ENCODE measurements around the gene SUPT4H1.

Gene SUPT4H1

DNA sequence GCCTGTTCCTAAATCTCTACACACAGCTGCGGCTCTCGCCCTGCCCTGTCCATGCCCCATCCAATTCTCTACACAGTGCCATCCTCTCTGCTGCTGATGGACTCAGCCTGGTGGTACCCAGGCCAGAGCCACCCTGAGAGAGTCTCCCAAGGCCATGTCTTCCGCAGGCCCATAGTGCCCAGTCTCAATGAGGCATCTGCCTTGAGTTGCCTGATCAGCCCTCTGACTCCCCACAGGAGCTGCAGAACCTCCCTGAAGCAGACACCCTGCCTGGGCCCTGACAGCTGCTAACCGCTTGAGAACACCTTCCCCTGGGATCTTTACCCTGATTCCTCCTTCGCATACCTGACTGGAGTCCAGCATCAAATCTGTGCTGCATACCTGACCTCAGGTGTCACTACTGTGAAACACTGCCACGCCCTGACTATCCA is 36.7 kb downstream of the SUPT4H1 start:
- in situ Hi-C loops (cut with MboI; ENCODE audit: low pct_unique_long_range_greater_than_20kb, low sequenced_read_pairs, unreplicated experiment) = no loop called here

DNA sequence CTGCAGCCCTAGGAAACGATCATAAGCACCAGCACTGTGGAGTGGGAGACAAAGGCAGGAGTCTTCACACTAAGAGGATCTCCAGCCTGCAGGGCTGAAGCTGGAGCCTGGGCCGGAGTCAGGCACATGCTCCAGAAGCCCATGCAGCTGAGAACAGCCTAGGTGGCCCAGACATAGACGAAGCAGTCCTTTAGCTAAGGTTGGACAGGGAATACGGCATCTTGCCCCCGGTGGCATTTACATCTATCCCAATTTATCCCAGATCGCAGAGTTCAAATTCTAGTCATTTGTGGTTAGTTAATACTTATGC is 37.3 kb downstream of the SUPT4H1 start:
- DNase-seq (ENCODE audit: low spot score) = no peak
- TF ChIP-seq, protein P1, sequence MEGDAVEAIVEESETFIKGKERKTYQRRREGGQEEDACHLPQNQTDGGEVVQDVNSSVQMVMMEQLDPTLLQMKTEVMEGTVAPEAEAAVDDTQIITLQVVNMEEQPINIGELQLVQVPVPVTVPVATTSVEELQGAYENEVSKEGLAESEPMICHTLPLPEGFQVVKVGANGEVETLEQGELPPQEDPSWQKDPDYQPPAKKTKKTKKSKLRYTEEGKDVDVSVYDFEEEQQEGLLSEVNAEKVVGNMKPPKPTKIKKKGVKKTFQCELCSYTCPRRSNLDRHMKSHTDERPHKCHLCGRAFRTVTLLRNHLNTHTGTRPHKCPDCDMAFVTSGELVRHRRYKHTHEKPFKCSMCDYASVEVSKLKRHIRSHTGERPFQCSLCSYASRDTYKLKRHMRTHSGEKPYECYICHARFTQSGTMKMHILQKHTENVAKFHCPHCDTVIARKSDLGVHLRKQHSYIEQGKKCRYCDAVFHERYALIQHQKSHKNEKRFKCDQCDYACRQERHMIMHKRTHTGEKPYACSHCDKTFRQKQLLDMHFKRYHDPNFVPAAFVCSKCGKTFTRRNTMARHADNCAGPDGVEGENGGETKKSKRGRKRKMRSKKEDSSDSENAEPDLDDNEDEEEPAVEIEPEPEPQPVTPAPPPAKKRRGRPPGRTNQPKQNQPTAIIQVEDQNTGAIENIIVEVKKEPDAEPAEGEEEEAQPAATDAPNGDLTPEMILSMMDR (IDR thresholded peaks at IDR 0.05; ENCODE audit: extremely low read depth, insufficient read depth, missing control alignments) = no peak
- in situ Hi-C loops (cut with MboI; ENCODE audit: low pct_unique_long_range_greater_than_20kb, low sequenced_read_pairs, unreplicated experiment) = no loop called here

More for the DNA sequence above, 36.7 kb downstream of the SUPT4H1 start:
- DNase-seq (ENCODE audit: low spot score) = no peak
- TF ChIP-seq, protein P1 (IDR thresholded peaks at IDR 0.05; ENCODE audit: extremely low read depth, insufficient read depth, missing control alignments) = no peak

DNA sequence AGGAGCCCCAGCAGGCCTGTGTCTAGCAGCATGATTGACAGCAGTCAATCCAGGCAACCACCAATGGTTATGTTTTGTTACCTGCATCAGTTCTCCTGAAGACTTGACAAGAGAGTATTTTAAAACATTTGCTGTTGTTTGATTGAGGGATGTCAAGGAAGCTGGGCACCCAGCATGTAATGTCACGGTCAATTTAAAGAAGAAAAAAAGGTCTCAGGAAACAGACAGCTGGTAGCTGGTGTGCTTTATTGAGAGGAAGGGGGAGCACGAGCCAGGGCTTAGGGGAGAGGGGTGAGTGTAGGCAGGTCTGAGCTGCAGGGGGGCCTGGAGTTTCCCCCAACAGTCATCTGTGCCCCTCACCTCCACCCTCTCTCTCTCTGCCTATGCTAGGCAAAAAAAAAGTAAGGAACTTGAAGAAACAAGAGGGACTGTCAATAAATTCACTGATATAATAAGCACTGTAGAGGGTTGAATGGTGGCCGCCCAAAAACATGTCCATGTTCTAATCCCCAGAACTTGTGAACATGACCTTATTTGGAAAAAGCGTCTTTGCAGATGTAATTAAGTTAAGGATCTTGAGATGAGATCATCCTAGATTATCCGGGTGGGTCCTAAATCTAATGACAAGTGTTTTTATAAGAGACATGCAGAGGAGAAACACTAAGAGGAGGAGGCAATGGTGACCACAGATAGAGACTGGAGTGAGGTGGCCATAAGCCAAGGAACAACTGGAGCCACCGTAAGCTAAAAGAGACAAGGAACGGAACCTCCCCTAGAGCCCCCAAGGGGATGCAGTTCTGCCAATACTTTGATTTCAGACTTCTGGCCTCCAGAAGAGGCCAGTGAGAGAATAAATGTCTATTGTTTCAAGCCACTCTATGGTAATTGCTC is 37.9 kb downstream of the SUPT4H1 start:
- TF ChIP-seq, protein P1 (IDR thresholded peaks at IDR 0.05; ENCODE audit: extremely low read depth, insufficient read depth, missing control alignments) = no peak
- in situ Hi-C loops (cut with MboI; ENCODE audit: low pct_unique_long_range_greater_than_20kb, low sequenced_read_pairs, unreplicated experiment) = no loop called here
- no peak for DNase-seq (ENCODE audit: low spot score)

DNA sequence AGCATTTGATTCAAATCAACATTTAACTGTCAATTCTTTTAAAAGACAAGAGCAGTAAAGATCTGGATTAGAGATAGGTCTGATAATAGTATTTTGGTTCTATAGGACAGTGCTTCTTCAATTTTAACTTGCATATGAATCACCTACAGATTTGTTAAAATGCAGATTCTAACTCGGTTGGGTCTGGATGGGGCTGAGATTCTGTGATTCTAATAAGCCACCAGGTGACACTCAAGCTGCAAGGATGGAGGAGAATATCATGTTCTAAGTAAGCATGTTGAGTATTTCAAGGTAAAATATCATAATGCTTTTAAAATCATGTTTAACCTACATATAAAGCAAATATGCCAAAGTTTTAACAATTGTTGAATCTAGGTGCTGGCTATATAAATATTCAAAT is 39.2 kb downstream of the SUPT4H1 start:
- in situ Hi-C loops (cut with MboI; ENCODE audit: low pct_unique_long_range_greater_than_20kb, low sequenced_read_pairs, unreplicated experiment) = no loop called here
- TF ChIP-seq, protein P1 (IDR thresholded peaks at IDR 0.05; ENCODE audit: extremely low read depth, insufficient read depth, missing control alignments) = no peak

DNA sequence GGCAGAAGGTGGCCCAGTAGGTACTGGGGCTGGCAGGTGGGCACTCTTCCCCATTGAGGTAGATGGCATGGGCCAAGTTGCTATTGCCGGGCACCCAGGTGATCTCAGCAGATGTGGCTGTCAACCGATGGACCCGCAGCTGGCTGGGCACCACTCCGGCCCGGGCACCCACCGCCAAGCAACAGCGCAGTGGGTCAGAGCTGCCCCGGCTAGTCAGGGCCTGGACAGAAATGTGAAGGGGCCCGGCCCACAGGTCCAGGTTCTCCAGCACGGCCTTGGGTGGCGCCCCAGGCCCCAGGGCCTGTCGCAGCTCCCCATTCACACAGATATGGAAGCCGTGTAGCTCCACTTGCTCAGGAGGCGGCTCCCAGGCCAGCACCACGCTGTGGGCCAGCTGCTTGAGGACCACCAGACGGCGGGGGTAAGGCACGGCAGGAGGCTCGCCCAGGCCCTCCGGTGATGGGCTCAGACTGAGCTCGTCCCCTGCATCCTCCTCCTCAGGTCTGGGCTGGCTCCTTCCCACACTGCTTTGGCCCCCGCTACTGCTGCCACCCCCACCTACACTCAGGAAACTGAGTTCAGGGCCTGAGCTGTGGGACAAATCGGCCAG is 39.9 kb downstream of the SUPT4H1 start:
- no peak for DNase-seq (ENCODE audit: low spot score)
- TF ChIP-seq, protein P1 (IDR thresholded peaks at IDR 0.05; ENCODE audit: extremely low read depth, insufficient read depth, missing control alignments) = no peak
- in situ Hi-C loops (cut with MboI; ENCODE audit: low pct_unique_long_range_greater_than_20kb, low sequenced_read_pairs, unreplicated experiment) = no loop called here

More for the DNA sequence above, 39.2 kb downstream of the SUPT4H1 start:
- DNase-seq (ENCODE audit: low spot score) = no peak

DNA sequence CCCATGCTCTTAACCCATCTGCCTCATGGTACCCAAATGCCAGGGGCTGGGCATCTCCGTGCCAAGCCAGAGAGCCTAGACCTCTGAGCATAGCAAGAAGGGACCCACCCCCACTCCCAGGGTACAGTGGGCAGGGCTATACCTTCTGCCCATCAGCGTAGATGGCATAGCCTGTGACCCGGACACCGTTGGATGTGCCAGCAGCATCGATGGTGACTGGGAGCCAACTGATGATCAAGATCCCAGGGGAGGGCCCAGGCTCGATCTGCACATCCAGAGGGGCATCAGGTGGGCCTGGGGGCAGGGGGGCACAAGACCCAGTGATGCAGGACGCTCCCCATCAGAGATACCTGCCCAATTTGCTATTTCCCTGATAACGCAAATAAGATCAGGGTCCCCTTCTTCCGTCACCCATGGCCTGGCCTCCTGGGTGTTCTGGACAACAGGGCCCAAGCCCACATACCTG is 40.5 kb downstream of the SUPT4H1 start:
- in situ Hi-C loops (cut with MboI; ENCODE audit: low pct_unique_long_range_greater_than_20kb, low sequenced_read_pairs, unreplicated experiment) = no loop called here
- DNase-seq (ENCODE audit: low spot score) = no peak
- TF ChIP-seq, protein P1 (IDR thresholded peaks at IDR 0.05; ENCODE audit: extremely low read depth, insufficient read depth, missing control alignments) = no peak
